Measurements from ENCODE around the gene PPP1R13L. TPM values are rescaled to one million over a fixed set of nuclear protein-coding genes. Genes with fewer than 3 reads are reported as not detected.

PPP1R13L gene
- polyA plus RNA-seq, 6 donors from 2014 or later = 0.29 to 4.3 (median 2.5) TPM; not detected in 1

GRCh38 chr19:45424191-45425058, 19.6 kb upstream of the PPP1R13L start:
- H3K36me3 Mint-ChIP-seq = peaks cover 0 to 8% of the 10 kb centered on the region in 2 donors
- H3K27ac Mint-ChIP-seq = peak overlapping the region in 4 of 6 donors; percentile 81 to 96 (median 90)
- peak overlapping the region; percentile 91 to 100 (median 96) for H3K4me3 Mint-ChIP-seq
- H3K9me3 Mint-ChIP-seq = peaks cover 0 to 1% (median 0%) of the 10 kb centered on the region in 7 donors
- DNase-seq = no peak
- H3K27me3 Mint-ChIP-seq = peaks cover 4 to 19% (median 8%) of the 10 kb centered on the region in 3 donors
- ATAC-seq (ENCODE audit: low read depth in 2 of 2) = no peak
- peaks cover 48 to 60% (median 54%) of the 10 kb centered on the region in 3 donors for H3K4me1 Mint-ChIP-seq

- Mint-ChIP-seq H3K27ac (peak within 1 kb of the TSS; percentile 81 to 99 (median 92)), H3K4me1 (peaks cover 56 to 68% (median 62%) of the 10 kb centered on the region in 3 donors), H3K27me3 (peaks cover 4 to 19% (median 7%) of the 10 kb centered on the region in 3 donors), H3K36me3 (peaks cover 0 to 8% of the 10 kb centered on the region in 2 donors), H3K9me3 (peaks cover 0 to 1% (median 0%) of the 10 kb centered on the region in 7 donors), H3K4me3 (peak within 1 kb of the TSS; percentile 91 to 100 (median 96))
- DNase-seq (peak; percentile 75), ATAC-seq (ENCODE audit: low read depth in 2 of 2) (peak; percentile 44 to 48)
Measured at GRCh38 chr19:45423589-45424190, 18.8 kb upstream of the PPP1R13L start, which contains the start of gene ERCC1. Gene ERCC1 (minus strand): TSS chr19:45423917. CDS start chr19:45423374, 543 bp downstream.

- Mint-ChIP-seq H3K9me3 (peaks cover 0 to 1% (median 0%) of the 10 kb centered on the region in 7 donors), H3K36me3 (peaks cover 0 to 8% of the 10 kb centered on the region in 2 donors), H3K27ac (peak overlapping the region; percentile 64 to 99 (median 92)), H3K27me3 (peaks cover 1 to 13% (median 4%) of the 10 kb centered on the region in 3 donors), H3K4me3 (peak overlapping the region; percentile 91 to 100 (median 96)), H3K4me1 (peaks cover 56 to 69% (median 62%) of the 10 kb centered on the region in 3 donors)
- ATAC-seq (ENCODE audit: low read depth in 2 of 2) (peak; percentile 56 to 57), DNase-seq (no peak)
Measured at GRCh38 chr19:45423033-45423588, 18.2 kb upstream of the PPP1R13L start.

GRCh38 chr19:45421947-45422498, 17.2 kb upstream of the PPP1R13L start:
- H3K4me1 Mint-ChIP-seq = peaks cover 58 to 64% (median 64%) of the 10 kb centered on the region in 3 donors
- no peak for ATAC-seq (ENCODE audit: low read depth in 2 of 2)

GRCh38 chr19:45420871-45421270, 16.0 kb upstream of the PPP1R13L start:
- peak overlapping the region in 7 of 8 donors; percentile 21 to 78 (median 59) for H3K4me3 Mint-ChIP-seq
- ATAC-seq (ENCODE audit: low read depth in 2 of 2) (no peak), DNase-seq (no peak)
- H3K4me1 Mint-ChIP-seq = peaks cover 58 to 65% (median 62%) of the 10 kb centered on the region in 3 donors
- no peaks in the 10 kb centered on the region for H3K27me3 Mint-ChIP-seq
- H3K9me3 Mint-ChIP-seq = peaks cover 0 to 1% (median 0%) of the 10 kb centered on the region in 7 donors
- H3K36me3 Mint-ChIP-seq = peaks cover 0 to 15% of the 10 kb centered on the region in 2 donors
- H3K27ac Mint-ChIP-seq = peak overlapping the region in 3 of 6 donors; percentile 26 to 90 (median 58)

More at GRCh38 chr19:45421947-45422498, 17.2 kb upstream of the PPP1R13L start:
- no peak for DNase-seq
- Mint-ChIP-seq H3K27ac (peak overlapping the region in 3 of 6 donors; percentile 84 to 92 (median 86)), H3K27me3 (peaks cover 0 to 4% (median 1%) of the 10 kb centered on the region in 3 donors), H3K9me3 (peaks cover 0 to 1% (median 0%) of the 10 kb centered on the region in 7 donors), H3K36me3 (peaks cover 0 to 13% of the 10 kb centered on the region in 2 donors), H3K4me3 (peak overlapping the region; percentile 10 to 96 (median 46))

DNA sequence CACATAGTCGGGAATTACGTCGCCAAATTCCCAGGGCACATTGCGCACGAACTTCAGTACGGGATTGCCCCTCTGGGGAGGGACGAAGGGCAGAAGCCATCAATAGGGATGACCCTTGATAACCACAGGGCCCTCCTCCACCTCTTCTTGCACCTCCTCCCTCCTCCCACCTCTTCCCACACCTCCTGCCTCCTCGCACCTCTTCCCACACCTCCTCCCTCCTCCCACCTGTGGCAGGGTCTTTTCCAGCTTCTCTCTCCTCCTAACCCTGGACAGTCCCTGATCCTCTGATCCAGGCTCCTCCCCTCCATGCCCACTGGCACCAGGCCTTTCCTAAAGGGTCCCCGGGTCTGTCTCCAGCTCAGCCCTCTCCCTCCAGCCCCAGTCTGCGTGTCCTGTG, 15.5 kb upstream of the PPP1R13L start:
- peaks cover 58 to 65% (median 62%) of the 10 kb centered on the region in 3 donors for H3K4me1 Mint-ChIP-seq
- H3K27me3 Mint-ChIP-seq = no peaks in the 10 kb centered on the region
- peaks cover 0 to 1% (median 0%) of the 10 kb centered on the region in 7 donors for H3K9me3 Mint-ChIP-seq
- H3K4me3 Mint-ChIP-seq = peak overlapping the region in 6 of 8 donors; percentile 32 to 78 (median 62)
- ATAC-seq (ENCODE audit: low read depth in 2 of 2) (no peak), DNase-seq (no peak)
- peak overlapping the region in 4 of 6 donors; percentile 26 to 82 (median 46) for H3K27ac Mint-ChIP-seq
- H3K36me3 Mint-ChIP-seq = peaks cover 0 to 15% of the 10 kb centered on the region in 2 donors

DNA sequence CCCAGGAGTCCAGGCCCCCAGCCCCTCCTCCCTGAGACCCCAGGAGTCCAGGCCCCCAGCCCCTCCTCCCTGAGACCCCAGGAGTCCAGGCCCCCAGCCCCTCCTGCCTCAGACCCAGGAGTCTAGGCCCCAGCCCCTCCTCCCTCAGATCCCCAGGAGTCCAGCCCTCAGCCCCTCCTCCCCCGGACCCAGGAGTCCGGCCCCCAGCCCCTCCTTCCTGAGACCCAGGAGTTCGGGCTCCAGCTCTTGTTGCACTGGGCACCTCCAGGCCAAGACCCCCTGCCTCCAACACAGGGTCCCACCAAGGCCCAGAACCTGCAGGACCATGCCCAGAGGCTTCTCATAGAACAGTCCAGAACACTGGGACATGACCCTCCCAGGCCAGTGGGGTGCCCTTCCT, 15.0 kb upstream of the PPP1R13L start:
- Mint-ChIP-seq H3K4me3 (peak overlapping the region in 7 of 8 donors; percentile 58 to 81 (median 76)), H3K4me1 (peaks cover 58 to 65% (median 62%) of the 10 kb centered on the region in 3 donors), H3K36me3 (peaks cover 0 to 15% of the 10 kb centered on the region in 2 donors), H3K27ac (peak overlapping the region in 4 of 6 donors; percentile 51 to 91 (median 74)), H3K27me3 (no peaks in the 10 kb centered on the region), H3K9me3 (peaks cover 0 to 1% (median 0%) of the 10 kb centered on the region in 7 donors)
- no peak for DNase-seq
- ATAC-seq (ENCODE audit: low read depth in 2 of 2) = no peak

DNA sequence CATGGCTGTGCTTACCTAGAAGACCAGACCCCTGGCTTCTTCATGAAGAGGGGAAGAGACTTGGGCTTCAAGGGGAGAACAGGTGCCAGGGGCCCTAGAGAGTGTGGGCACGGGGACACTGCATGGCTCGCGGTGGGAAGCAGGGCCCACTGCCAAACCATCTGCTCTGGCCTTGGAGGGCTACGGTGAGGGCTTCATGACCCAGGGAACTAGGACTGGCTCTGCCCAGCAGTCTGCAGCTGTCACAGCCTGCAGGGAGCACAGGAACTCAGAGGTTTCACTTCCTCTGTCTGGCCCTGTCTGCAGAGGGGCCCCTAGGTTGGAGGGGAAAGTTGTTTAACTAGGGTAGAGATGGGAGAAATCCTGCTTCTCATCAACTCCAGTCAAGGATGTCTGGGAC, 14.5 kb upstream of the PPP1R13L start:
- Mint-ChIP-seq H3K27ac (peak overlapping the region in 5 of 6 donors; percentile 49 to 95 (median 89)), H3K27me3 (no peaks in the 10 kb centered on the region), H3K9me3 (peaks cover 0 to 1% (median 0%) of the 10 kb centered on the region in 7 donors), H3K4me1 (peaks cover 61 to 66% (median 61%) of the 10 kb centered on the region in 3 donors), H3K4me3 (peak overlapping the region; percentile 58 to 82 (median 74)), H3K36me3 (peaks cover 0 to 18% of the 10 kb centered on the region in 2 donors)
- peak; percentile 91 to 95 for ATAC-seq (ENCODE audit: low read depth in 2 of 2)
- peak; percentile 78 for DNase-seq

GRCh38 chr19:45418802-45419201, 13.9 kb upstream of the PPP1R13L start:
- Mint-ChIP-seq H3K27me3 (no peaks in the 10 kb centered on the region), H3K27ac (peak overlapping the region in 5 of 6 donors; percentile 58 to 91 (median 81)), H3K9me3 (peaks cover 0 to 1% (median 0%) of the 10 kb centered on the region in 7 donors), H3K36me3 (peaks cover 0 to 24% of the 10 kb centered on the region in 2 donors), H3K4me1 (peaks cover 55 to 64% (median 59%) of the 10 kb centered on the region in 3 donors), H3K4me3 (peak overlapping the region in 7 of 8 donors; percentile 11 to 82 (median 58))
- ATAC-seq (ENCODE audit: low read depth in 2 of 2) (no peak), DNase-seq (no peak)

- Mint-ChIP-seq H3K27ac (peak overlapping the region in 2 of 6 donors; percentile 47 to 78), H3K36me3 (peaks cover 0 to 24% of the 10 kb centered on the region in 2 donors), H3K4me3 (no peak overlapping the region), H3K4me1 (peaks cover 40 to 50% (median 42%) of the 10 kb centered on the region in 3 donors), H3K27me3 (no peaks in the 10 kb centered on the region), H3K9me3 (no peaks in the 10 kb centered on the region)
- ATAC-seq (ENCODE audit: low read depth in 2 of 2) (no peak), DNase-seq (no peak)
Measured at GRCh38 chr19:45417151-45417550, 12.3 kb upstream of the PPP1R13L start.

DNA sequence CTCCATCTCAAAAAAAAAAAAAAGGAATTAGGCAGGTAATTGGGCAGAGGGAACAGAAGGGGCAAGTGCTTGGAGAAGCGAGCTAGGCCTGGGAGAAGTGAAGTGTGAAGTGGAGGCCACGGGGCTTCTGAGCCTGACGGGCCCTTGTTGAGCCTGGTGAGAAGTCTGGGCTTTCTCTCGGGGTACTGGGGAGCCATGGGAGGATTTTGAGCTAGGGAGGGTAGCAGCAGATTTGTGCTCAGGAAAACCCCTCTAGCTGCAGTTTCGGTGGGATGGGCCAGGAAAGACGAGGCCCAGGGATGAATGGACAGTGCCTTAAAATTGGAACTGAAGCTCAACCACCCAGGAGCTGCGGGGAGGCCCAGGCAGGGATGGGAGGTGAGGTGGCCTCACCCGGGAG, 9.6 kb upstream of the PPP1R13L start:
- H3K4me3 Mint-ChIP-seq = no peak overlapping the region
- H3K36me3 Mint-ChIP-seq = peaks cover 0 to 20% of the 10 kb centered on the region in 2 donors
- H3K9me3 Mint-ChIP-seq = no peaks in the 10 kb centered on the region

DNA sequence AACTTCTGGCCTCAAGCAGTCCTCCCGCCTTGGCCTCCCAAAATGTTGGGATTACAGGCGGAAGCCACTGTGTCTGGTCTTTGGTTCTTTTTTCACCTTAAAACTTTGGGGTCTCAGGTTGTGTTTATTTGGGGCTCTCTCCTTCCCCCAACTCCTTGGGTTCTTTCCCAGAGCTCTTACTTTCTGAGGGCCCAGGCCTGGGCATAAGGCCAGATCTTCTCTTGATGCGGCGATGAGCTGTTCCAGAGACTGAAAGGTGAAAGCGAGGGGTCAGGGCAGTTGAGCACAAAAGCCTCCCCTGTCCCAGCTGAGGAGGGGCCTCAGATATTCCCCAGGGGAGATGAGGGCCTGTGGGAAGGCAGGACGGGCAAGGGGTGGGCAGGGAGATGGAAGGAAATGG, 8.6 kb upstream of the PPP1R13L start:
- ATAC-seq (ENCODE audit: low read depth in 2 of 2) (no peak), DNase-seq (no peak)
- peaks cover 24 to 33% (median 29%) of the 10 kb centered on the region in 3 donors for H3K4me1 Mint-ChIP-seq
- H3K4me3 Mint-ChIP-seq = no peak overlapping the region
- peaks cover 0 to 20% of the 10 kb centered on the region in 2 donors for H3K36me3 Mint-ChIP-seq
- H3K27ac Mint-ChIP-seq = no peak overlapping the region
- H3K9me3 Mint-ChIP-seq = no peaks in the 10 kb centered on the region
- no peaks in the 10 kb centered on the region for H3K27me3 Mint-ChIP-seq

More for the DNA sequence above, 9.6 kb upstream of the PPP1R13L start:
- H3K4me1 Mint-ChIP-seq = peaks cover 24 to 33% (median 29%) of the 10 kb centered on the region in 3 donors
- H3K27me3 Mint-ChIP-seq = no peaks in the 10 kb centered on the region
- H3K27ac Mint-ChIP-seq = peak overlapping the region in 2 of 6 donors; percentile 7 to 44
- ATAC-seq (ENCODE audit: low read depth in 2 of 2) = no peak
- DNase-seq = no peak
